ENCODE measurements around the gene PDGFD. TPM values are rescaled to one million over a fixed set of nuclear protein-coding genes. Genes with fewer than 3 reads are reported as not detected.

PDGFD gene
- total and polyA plus RNA-seq, 2 experiments from 2014 or later = 1.9 to 4.5 TPM

GRCh38 chr11:103907136-103907535 lies 256.8 kb downstream of the PDGFD start:
- Histone ChIP-seq H3K27ac (ENCODE audit: low read depth) (no peak overlapping the region), H2AFZ (no peak overlapping the region), H3K9me2 (ENCODE audit: insufficient read depth) (peaks cover 3% of the 10 kb centered on the region; the same call in 1 of the 2 replicates), H3K27me3 (ENCODE audit: insufficient read depth) (no peaks in the 10 kb centered on the region), H3K4me3 (no peak overlapping the region), H3F3A (replicated peaks; ENCODE audit: low read depth) (no peaks in the 10 kb centered on the region), H3K79me2 (replicated peaks; ENCODE audit: insufficient read depth) (no peaks in the 10 kb centered on the region), H3K4me1 (ENCODE audit: insufficient read depth) (no peaks in the 10 kb centered on the region), H4K20me1 (replicated peaks; ENCODE audit: insufficient read depth) (no peaks in the 10 kb centered on the region), H3K36me3 (ENCODE audit: insufficient read depth) (no peaks in the 10 kb centered on the region), H3K4me2 (no peak overlapping the region)
- peaks cover 6% of the 10 kb centered on the region; the same call in 1 of the 3 replicates for H3K36me3 Mint-ChIP-seq (ENCODE audit: low read depth)
- no peaks in the 10 kb centered on the region for H3K4me1 Mint-ChIP-seq
- no peak overlapping the region for H3K4me3 Mint-ChIP-seq
- H3K9me3 Mint-ChIP-seq = no peaks in the 10 kb centered on the region; the same call in 2 of the 3 replicates
- TF ChIP-seq ZNF462 (CRISPR knock-in tag; IDR thresholded peaks at IDR 0.05) = no peak
- no peak for TF ChIP-seq CREB1 (CRISPR knock-in tag; IDR thresholded peaks at IDR 0.05; ENCODE audit: low read depth)
- no peak for TF ChIP-seq ETS1 (IDR thresholded peaks at IDR 0.05)
- no peak for TF ChIP-seq ZNF114 (CRISPR knock-in tag; IDR thresholded peaks at IDR 0.05)
- TF ChIP-seq NANOG (IDR thresholded peaks at IDR 0.05; ENCODE audit: borderline replicate concordance) = no peak
- no peak for TF ChIP-seq REST (IDR thresholded peaks at IDR 0.05; ENCODE audit: unreplicated experiment)
- no peak for TF ChIP-seq EZH2phosphoT487 (IDR thresholded peaks at IDR 0.05; ENCODE audit: unreplicated experiment)
- no peak for TF ChIP-seq ZNF331 (CRISPR knock-in tag; IDR thresholded peaks at IDR 0.05; ENCODE audit: low read depth)
- TF ChIP-seq CTCF (conservative IDR thresholded peaks at IDR 0.05; ENCODE audit: low read depth in 2 of 2) = no peak
- no peak for TF ChIP-seq STAT1 (IDR thresholded peaks at IDR 0.05; ENCODE audit: unreplicated experiment)
- no peak for TF ChIP-seq JUNB (IDR thresholded peaks at IDR 0.05; ENCODE audit: unreplicated experiment)
- TF ChIP-seq EZH2 (IDR thresholded peaks at IDR 0.05; ENCODE audit: low read depth, unreplicated experiment) = no peak
- no peak for TF ChIP-seq POLR2AphosphoS5 (IDR thresholded peaks at IDR 0.05; ENCODE audit: low read depth)
- no peak overlapping the region for H3K27ac Mint-ChIP-seq
- H3K27me3 Mint-ChIP-seq (ENCODE audit: insufficient read depth, low read depth, poor library complexity) = no peaks in the 10 kb centered on the region
- no peak for ATAC-seq
- no peak for DNase-seq (ENCODE audit: low spot score)
